Calu3 (cell line): ENCODE data around the gene STK10. TPM values are rescaled to one million over a fixed set of nuclear protein-coding genes. Genes with fewer than 3 reads are reported as not detected.

Source experiments
- BruUV-seq: library from RNA; stranded (reverse); fragments of 400-500 nt; replicated peaks from 2 replicates; lab custom pipeline; 2021; lab: Mats Ljungman, UMichigan
- CTCF ChIA-PET: fragments of 300-600 bp; sonication (Branson Sonifier 250); formaldehyde crosslinking; loops from one replicate; lab custom pipeline; 2022; ENCODE audit warnings: antibody characterized with exemption; lab: Charles Lee
- DNase-seq: peaks from one replicate; pipeline ENCODE4 v3.0.0; 2022
- H3K27ac Mint-ChIP-seq: one replicate; pipeline ENCODE4 v1.8.0; 2022; ENCODE audit warnings: mixed read lengths; ENCODE audit not compliant: unreplicated experiment
- H3K27me3 Mint-ChIP-seq: one replicate; pipeline ENCODE4 v1.8.0; 2022; ENCODE audit warnings: mixed read lengths; ENCODE audit not compliant: unreplicated experiment
- H3K36me3 Mint-ChIP-seq: one replicate; pipeline ENCODE4 v1.8.0; 2022; ENCODE audit warnings: mild to moderate bottlenecking, moderate library complexity, mixed read lengths; ENCODE audit not compliant: insufficient read depth, unreplicated experiment
- H3K4me1 Mint-ChIP-seq: one replicate; pipeline ENCODE4 v1.8.0; 2022; ENCODE audit warnings: mild to moderate bottlenecking, low read depth, mixed read lengths; ENCODE audit not compliant: unreplicated experiment
- H3K4me3 Mint-ChIP-seq: one replicate; pipeline ENCODE4 v1.8.0; 2022; ENCODE audit warnings: mild to moderate bottlenecking, low read depth, moderate library complexity, mixed read lengths; ENCODE audit not compliant: unreplicated experiment
- H3K9me3 Mint-ChIP-seq: one replicate; pipeline ENCODE4 v1.8.0; 2022; ENCODE audit warnings: low read depth, mixed read lengths; ENCODE audit not compliant: unreplicated experiment
- intact Hi-C: fragments of 100-400 bp; cut with micrococcal nuclease; formaldehyde crosslinking; loops from one replicate; pipeline ENCODE4 v1.10.0; 2022; ENCODE audit not compliant: unreplicated experiment
- total RNA-seq: library from RNA; stranded (reverse); gene quantifications from 2 replicates; pipeline ENCODE4 v1.2.3, GENCODE V29; 2022
- TF ChIP-seq, protein P1 (sequence below): fragments of 200-600 bp; IDR thresholded peaks from one replicate; pipeline ENCODE4 v1.8.0; 2022; ENCODE audit warnings: antibody characterized with exemption; ENCODE audit not compliant: unreplicated experiment

STK10 gene
- total RNA-seq, 1 experiment from 2014 or later: 27.4 TPM

- TF ChIP-seq, protein P1, sequence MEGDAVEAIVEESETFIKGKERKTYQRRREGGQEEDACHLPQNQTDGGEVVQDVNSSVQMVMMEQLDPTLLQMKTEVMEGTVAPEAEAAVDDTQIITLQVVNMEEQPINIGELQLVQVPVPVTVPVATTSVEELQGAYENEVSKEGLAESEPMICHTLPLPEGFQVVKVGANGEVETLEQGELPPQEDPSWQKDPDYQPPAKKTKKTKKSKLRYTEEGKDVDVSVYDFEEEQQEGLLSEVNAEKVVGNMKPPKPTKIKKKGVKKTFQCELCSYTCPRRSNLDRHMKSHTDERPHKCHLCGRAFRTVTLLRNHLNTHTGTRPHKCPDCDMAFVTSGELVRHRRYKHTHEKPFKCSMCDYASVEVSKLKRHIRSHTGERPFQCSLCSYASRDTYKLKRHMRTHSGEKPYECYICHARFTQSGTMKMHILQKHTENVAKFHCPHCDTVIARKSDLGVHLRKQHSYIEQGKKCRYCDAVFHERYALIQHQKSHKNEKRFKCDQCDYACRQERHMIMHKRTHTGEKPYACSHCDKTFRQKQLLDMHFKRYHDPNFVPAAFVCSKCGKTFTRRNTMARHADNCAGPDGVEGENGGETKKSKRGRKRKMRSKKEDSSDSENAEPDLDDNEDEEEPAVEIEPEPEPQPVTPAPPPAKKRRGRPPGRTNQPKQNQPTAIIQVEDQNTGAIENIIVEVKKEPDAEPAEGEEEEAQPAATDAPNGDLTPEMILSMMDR: no peak
- DNase-seq: peak; percentile 39
- Mint-ChIP-seq H3K27me3 (no peaks in the 10 kb centered on the region), H3K27ac (no peak overlapping the region), H3K9me3 (no peaks in the 10 kb centered on the region), H3K4me3 (no peak overlapping the region), H3K4me1 (peaks cover 37% of the 10 kb centered on the region), H3K36me3 (no peaks in the 10 kb centered on the region)
- BruUV-seq: no TSS peak
- CTCF ChIA-PET: interaction anchor here (0.9 to 1.4 kb wide), 2 partner anchors 12 to 39 kb away, joined by 4 read pairs; no protein-coding TSS in a partner anchor
- intact Hi-C loops: no loop called here
These were observed 43.7 kb downstream of the STK10 start for GRCh38 chr5:172144291-172144815.

GRCh38 chr5:172143875-172144274 is 44.1 kb downstream of the STK10 start:
- H3K4me3 Mint-ChIP-seq: no peak overlapping the region
- H3K27me3 Mint-ChIP-seq: no peaks in the 10 kb centered on the region
- H3K4me1 Mint-ChIP-seq: peaks cover 37% of the 10 kb centered on the region
- no peak for DNase-seq
- intact Hi-C loops: no loop called here
- TF ChIP-seq, protein P1: no peak
- BruUV-seq: no TSS peak
- no peaks in the 10 kb centered on the region for H3K36me3 Mint-ChIP-seq
- CTCF ChIA-PET: interaction anchor here (1.4 kb wide), 1 partner anchor 40 kb away, joined by 4 read pairs; no protein-coding TSS in a partner anchor
- no peaks in the 10 kb centered on the region for H3K9me3 Mint-ChIP-seq
- H3K27ac Mint-ChIP-seq: no peak overlapping the region

- Mint-ChIP-seq H3K9me3 (no peaks in the 10 kb centered on the region), H3K36me3 (no peaks in the 10 kb centered on the region), H3K27ac (no peak overlapping the region), H3K4me1 (peaks cover 37% of the 10 kb centered on the region), H3K27me3 (no peaks in the 10 kb centered on the region), H3K4me3 (no peak overlapping the region)
- no TSS peak for BruUV-seq
- TF ChIP-seq, protein P1: no peak
- DNase-seq: no peak
- intact Hi-C loops: no loop called here
- CTCF ChIA-PET: no interaction called here
These were observed 45.3 kb downstream of the STK10 start for GRCh38 chr5:172142709-172143215.

GRCh38 chr5:172141949-172142319 is 46.1 kb downstream of the STK10 start:
- H3K4me3 Mint-ChIP-seq: no peak overlapping the region

More at GRCh38 chr5:172141949-172142319, 46.1 kb downstream of the STK10 start:
- BruUV-seq: no TSS peak
- H3K9me3 Mint-ChIP-seq: no peaks in the 10 kb centered on the region
- no peaks in the 10 kb centered on the region for H3K36me3 Mint-ChIP-seq
- no peaks in the 10 kb centered on the region for H3K27me3 Mint-ChIP-seq
- peaks cover 37% of the 10 kb centered on the region for H3K4me1 Mint-ChIP-seq
- no peak overlapping the region for H3K27ac Mint-ChIP-seq
- no peak for DNase-seq
- CTCF ChIA-PET: no interaction called here
- TF ChIP-seq, protein P1: no peak
- intact Hi-C loops: no loop called here
